Left renal pelvis (tissue), 4 donors: ENCODE measurements around the gene SMIM23. TPM values are rescaled to one million over a fixed set of nuclear protein-coding genes. Genes with fewer than 3 reads are reported as not detected.

Experiments
- DNase-seq, 4 donors: peaks; one replicate each; pipeline ENCODE4 v3.0.0-alpha.2; 2013; ENCODE audit warnings: low read depth in 4 of 4, low spot score in 3 of 4
- polyA plus RNA-seq, 4 donors: library from polyadenylated mRNA; unstranded; fragments of 120-200 nt; gene quantifications; one replicate each; pipeline ENCODE4 v1.2.1, GENCODE V29; 2013; ENCODE audit not compliant: insufficient read length in 4 of 4

SMIM23 gene
- polyA plus RNA-seq, 4 donors: not detected

DNA sequence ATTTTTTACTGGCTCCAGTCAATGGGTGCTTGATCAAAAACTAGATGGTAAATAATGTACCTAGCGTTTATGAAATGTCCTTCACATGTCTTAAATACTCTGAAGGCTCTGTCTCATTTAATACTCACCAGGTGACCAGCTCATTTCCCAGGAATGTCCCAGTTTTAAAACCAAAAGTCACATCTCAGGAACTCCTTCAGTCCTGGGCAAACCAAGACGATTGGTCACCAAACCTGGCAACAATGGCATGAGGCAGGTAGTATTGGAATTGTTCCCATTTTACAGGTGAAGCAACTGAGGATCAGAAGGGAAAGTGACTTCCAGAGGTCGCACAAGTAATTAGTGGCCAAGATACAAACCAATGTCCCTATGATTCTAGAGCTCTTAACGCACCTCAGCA, 27.7 kb downstream of the SMIM23 start:
- no peak for DNase-seq

DNA sequence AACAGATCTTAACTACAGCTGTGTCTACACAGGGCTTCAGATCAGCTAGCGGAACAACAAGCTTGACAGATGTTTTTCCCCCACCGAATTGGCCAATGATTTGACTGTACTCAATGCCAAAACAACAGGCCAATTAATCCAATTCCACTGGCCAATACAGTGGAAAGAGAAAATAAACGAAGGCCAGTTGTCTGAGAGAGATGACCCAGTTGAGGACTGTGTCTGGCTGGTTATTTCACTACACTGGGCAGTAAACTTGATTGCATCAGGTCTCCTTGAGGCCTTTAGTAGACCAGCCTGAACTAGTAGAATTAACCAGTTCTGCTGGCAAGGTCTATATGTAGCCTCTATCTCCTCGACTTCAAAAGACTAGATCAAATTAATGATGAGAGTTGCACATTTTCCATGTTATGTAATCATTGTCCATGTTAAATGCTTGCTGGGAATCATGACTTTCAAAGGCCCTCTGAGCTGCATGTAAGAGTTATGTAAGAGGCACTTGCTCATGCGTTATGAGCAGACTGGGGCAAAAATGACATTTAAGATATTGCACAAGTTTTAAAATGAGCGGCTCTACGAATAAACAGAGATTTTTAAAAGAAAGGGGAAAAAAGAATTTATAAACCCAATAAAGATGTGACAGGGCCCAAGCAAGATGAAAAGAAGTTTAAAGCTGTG, 28.3 kb downstream of the SMIM23 start:
- no peak for DNase-seq

DNA sequence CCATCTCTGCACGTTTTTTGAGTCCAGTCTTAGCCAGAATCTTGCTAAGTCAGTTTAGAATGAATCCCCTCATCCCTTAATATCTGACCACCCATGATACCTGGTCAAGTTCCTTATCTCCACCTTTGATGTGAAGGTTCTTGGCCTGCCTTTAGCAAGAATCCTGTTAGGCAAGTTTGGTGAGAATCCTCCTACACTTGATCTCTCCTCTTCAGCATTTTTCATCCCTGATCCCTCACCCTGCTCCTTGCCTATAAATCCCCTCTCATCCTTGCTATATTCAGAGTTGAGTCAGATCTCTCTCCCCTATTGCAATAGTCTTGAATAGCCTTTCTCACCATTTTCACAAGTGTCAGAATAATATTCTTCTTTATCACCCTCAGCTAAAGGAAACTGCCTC, 31.0 kb downstream of the SMIM23 start:
- no peak for DNase-seq

GRCh38 chr5:171820561-171820960, 34.9 kb downstream of the SMIM23 start:
- DNase-seq: no peak

GRCh38 chr5:171821286-171821685, 35.7 kb downstream of the SMIM23 start:
- DNase-seq: no peak

DNA sequence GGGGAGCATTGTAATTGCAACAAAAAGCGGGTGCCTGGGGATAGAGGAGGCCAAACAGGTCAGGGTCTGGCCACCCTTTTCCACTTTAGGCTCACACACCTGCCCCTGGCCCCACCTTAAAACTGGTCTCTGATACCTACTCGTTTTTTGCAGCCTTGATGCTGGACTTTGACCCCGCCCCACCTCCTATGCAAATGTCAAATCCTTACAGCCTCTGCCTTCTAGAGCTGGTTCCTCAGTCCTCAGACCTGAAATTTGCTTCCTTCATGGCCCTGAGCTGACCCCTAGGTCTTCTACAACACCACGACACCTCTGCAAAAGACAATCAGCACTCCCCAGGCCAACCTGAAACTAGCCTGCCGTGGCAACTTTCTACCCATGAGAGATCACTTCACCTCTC, 37.7 kb downstream of the SMIM23 start:
- no peak for DNase-seq

- DNase-seq: no peak
These were observed 39.4 kb downstream of the SMIM23 start for GRCh38 chr5:171825051-171825450.

DNA sequence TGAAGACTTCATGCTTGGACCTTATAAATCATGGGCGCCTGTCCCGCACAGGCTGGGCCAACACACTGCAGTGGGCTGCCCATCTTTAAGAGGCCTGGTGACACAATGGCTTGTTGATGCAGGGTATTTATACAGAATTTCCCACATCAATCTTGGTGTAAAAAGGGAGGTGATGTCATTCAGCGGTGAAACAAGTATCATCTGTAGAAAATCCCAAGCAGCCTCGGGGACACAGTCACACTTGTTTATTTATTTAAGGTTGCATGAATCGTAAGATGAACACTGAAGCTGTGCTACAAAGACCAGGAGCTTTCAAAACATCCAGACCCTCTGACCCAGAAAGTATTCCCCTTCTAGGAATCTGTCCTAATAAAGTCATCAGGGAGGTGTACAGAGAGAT, 40.5 kb downstream of the SMIM23 start:
- DNase-seq: no peak

DNA sequence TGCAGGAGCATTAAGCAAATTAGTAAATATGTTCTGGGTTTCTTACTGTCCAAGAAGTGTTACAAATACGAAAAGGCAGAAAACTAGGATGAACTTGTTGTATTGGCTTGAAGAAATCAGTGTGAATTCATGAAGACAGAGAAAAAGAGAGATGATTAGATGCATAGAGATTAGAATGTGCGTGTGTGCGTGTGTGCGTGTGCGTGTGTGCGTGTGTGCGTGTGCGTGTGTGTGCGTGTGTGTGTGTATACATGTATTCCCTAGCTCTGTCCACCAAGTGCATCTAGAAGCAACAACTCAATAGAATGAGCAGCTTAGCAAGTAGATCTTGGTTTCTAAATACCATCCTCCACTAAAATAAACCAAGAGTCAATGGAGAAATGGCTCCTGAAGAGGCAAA, 41.5 kb downstream of the SMIM23 start:
- DNase-seq: no peak

- no peak for DNase-seq
These were observed 45.1 kb downstream of the SMIM23 start for GRCh38 chr5:171830686-171831085.

GRCh38 chr5:171832775-171833174, 47.2 kb downstream of the SMIM23 start:
- DNase-seq: no peak

GRCh38 chr5:171834461-171834860, 48.8 kb downstream of the SMIM23 start:
- no peak for DNase-seq

DNA sequence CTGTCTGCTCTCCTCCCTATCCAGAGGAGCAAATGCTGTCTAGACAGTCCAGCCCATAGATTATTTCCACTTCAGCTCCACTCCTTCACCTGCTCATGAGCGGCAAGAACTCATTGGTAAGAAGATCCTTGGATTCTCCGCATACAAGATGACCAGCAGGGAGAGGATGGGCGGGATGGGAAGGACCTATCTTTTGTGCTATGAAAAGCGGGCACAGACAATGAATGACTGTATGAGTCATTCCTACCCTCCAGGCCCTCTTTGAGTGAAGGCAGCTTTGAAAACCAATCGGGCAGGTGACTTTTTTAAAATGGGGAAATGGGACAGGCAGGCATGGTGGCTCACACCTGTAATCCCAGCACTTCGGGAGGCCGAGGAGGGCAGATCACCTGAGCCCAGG, 49.4 kb downstream of the SMIM23 start:
- DNase-seq: no peak

DNA sequence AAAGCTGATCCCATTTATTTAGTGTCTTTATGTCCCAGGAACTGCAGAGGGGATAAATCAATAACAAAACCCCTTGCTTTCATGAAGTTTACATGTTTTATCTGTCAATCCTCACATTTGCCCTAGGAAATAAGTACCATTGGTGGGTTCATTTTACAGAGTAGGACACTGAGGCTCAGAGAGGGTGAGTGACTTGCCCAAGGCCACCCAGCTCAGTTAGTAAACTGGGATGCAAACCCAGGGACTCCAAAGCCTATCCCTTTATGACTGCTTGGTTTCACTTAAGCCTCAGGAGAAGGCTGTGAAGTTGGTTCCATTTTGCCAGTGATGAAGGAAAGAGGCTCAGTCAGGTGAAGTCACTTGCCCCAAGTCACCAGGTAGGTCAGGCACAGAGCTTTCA, 51.9 kb downstream of the SMIM23 start:
- no peak for DNase-seq

DNA sequence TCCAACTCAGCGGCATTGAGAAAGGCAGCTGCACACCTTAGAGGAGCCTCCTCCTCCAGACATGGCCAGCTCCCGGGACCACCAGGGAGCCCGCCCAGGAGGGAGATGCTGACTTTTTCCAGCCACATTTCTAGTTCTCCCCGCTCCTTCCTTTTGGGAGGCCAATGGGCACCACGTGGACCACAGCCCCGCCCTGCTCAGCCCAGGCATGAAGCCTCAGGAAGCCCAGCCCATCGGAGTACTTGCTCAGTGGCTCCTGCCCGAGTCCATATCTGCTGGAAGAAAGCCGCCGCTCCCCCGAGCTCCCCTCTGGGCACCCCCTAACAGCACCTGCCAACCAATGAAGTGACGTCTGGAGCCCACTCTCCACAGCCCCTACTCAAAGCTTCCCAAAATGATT, 52.4 kb downstream of the SMIM23 start:
- DNase-seq: no peak

- no peak for DNase-seq
These were observed 53.5 kb downstream of the SMIM23 start for GRCh38 chr5:171839112-171839511.

DNA sequence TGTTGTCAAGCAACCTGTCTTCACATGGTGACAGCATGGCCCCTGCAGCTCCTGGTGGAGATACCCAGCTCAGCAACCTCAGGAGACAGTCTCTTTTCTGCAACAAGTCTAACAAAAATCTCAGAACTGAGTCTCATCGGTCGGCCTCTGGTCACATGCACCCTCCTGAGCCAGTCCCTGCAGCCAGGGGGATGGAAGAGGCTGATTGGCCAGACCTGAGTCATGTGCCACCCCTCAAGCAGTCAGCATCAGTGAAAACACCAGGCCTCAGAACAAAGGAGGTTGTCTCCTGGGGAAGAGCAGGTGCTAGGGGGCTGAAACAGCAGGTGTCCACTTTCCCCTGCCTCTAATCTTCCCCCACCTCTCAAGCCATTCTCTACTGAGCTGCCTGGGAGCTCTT, 54.4 kb downstream of the SMIM23 start:
- DNase-seq: no peak

Other genes with a start within 250 kb of the SMIM23 start
- gene FBXW11, start 220.8 kb downstream of the SMIM23 start, polyA plus RNA-seq: 10 to 100 TPM; 51.8 to 62.2 (median 55.3) TPM